ENCODE data around the gene TMCO1. TPM values are rescaled to one million over a fixed set of nuclear protein-coding genes. Genes with fewer than 3 reads are reported as not detected.

The TMCO1 gene
- total RNA-seq, 1 donor from 2014 or later = 95.1 TPM

DNA sequence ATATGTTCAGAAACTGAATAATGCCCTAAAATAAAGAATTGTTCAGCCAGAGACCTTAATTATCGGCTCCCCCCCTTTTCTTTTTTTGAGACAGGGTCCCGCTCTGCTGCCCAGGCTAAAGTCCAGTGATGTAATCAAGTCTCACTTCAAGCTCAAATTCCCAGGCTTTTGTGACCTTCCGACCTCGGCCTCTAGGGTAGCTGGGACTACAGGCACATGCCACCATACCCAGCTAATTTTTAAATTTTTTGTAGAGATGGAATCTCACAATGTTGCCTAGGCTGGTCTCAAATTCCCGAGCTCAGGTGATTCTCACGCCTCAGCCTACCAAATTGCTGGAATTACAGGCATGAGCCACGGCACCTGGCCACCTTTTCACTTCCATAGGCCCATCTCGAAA, 26.5 kb downstream of the TMCO1 start:
- Mint-ChIP-seq H3K4me1 (no peaks in the 10 kb centered on the region), H3K36me3 (ENCODE audit: low read depth) (peaks cover 13% of the 10 kb centered on the region), H3K27ac (ENCODE audit: unreplicated experiment) (no peak overlapping the region), H3K27me3 (ENCODE audit: low read depth) (no peaks in the 10 kb centered on the region), H3K9me3 (no peaks in the 10 kb centered on the region), H3K4me3 (no peak overlapping the region)
- DNase-seq (ENCODE audit: low read depth, low spot score) = no peak
- TF ChIP-seq, protein P1, sequence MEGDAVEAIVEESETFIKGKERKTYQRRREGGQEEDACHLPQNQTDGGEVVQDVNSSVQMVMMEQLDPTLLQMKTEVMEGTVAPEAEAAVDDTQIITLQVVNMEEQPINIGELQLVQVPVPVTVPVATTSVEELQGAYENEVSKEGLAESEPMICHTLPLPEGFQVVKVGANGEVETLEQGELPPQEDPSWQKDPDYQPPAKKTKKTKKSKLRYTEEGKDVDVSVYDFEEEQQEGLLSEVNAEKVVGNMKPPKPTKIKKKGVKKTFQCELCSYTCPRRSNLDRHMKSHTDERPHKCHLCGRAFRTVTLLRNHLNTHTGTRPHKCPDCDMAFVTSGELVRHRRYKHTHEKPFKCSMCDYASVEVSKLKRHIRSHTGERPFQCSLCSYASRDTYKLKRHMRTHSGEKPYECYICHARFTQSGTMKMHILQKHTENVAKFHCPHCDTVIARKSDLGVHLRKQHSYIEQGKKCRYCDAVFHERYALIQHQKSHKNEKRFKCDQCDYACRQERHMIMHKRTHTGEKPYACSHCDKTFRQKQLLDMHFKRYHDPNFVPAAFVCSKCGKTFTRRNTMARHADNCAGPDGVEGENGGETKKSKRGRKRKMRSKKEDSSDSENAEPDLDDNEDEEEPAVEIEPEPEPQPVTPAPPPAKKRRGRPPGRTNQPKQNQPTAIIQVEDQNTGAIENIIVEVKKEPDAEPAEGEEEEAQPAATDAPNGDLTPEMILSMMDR (conservative IDR thresholded peaks at IDR 0.05) = no peak

- Mint-ChIP-seq H3K27ac (ENCODE audit: unreplicated experiment) (no peak overlapping the region), H3K27me3 (ENCODE audit: low read depth) (no peaks in the 10 kb centered on the region), H3K36me3 (ENCODE audit: low read depth) (peaks cover 13% of the 10 kb centered on the region), H3K9me3 (no peaks in the 10 kb centered on the region), H3K4me1 (peaks cover 5% of the 10 kb centered on the region), H3K4me3 (no peak overlapping the region)
- TF ChIP-seq, protein P1 (conservative IDR thresholded peaks at IDR 0.05) = no peak
- DNase-seq (ENCODE audit: low read depth, low spot score) = no peak
These were observed 29.9 kb downstream of the TMCO1 start for GRCh38 chr1:165738794-165739193.

- peaks cover 9% of the 10 kb centered on the region for H3K36me3 Mint-ChIP-seq (ENCODE audit: low read depth)
- no peaks in the 10 kb centered on the region for H3K27me3 Mint-ChIP-seq (ENCODE audit: low read depth)
- H3K4me3 Mint-ChIP-seq = no peak overlapping the region
- DNase-seq (ENCODE audit: low read depth, low spot score) = no peak
- H3K9me3 Mint-ChIP-seq = no peaks in the 10 kb centered on the region
- TF ChIP-seq, protein P1 (conservative IDR thresholded peaks at IDR 0.05) = no peak
- H3K4me1 Mint-ChIP-seq = peaks cover 5% of the 10 kb centered on the region
- H3K27ac Mint-ChIP-seq (ENCODE audit: unreplicated experiment) = no peak overlapping the region
These were observed 31.5 kb downstream of the TMCO1 start for GRCh38 chr1:165737196-165737595.

- Mint-ChIP-seq H3K9me3 (no peaks in the 10 kb centered on the region), H3K27me3 (ENCODE audit: low read depth) (no peaks in the 10 kb centered on the region), H3K4me3 (no peak overlapping the region), H3K4me1 (peaks cover 5% of the 10 kb centered on the region), H3K36me3 (ENCODE audit: low read depth) (peaks cover 2% of the 10 kb centered on the region), H3K27ac (ENCODE audit: unreplicated experiment) (no peak overlapping the region)
- TF ChIP-seq, protein P1 (conservative IDR thresholded peaks at IDR 0.05) = no peak
- DNase-seq (ENCODE audit: low read depth, low spot score) = no peak
These were observed 33.8 kb downstream of the TMCO1 start for GRCh38 chr1:165734906-165735305.

DNA sequence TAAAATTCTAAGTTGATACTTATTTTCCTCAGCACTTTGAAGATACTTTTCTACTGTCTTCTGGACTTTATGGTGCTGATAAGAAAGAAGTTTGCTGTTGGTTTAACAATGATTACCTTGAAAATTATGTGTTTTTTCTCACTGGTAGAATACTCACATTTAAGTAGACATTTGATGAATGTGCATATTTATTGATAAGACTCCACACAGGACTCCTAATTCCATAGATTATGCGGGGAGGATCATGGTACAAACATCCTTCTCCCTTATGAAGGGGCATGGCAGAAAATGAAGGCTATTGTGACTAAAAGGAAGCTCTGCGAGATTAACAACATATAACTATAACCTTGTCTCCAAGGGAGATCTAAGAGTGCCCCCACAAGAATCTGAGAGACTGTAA, 41.8 kb downstream of the TMCO1 start:
- Mint-ChIP-seq H3K36me3 (ENCODE audit: low read depth) (peaks cover 7% of the 10 kb centered on the region), H3K27ac (ENCODE audit: unreplicated experiment) (no peak overlapping the region), H3K4me3 (no peak overlapping the region), H3K9me3 (no peaks in the 10 kb centered on the region), H3K4me1 (no peaks in the 10 kb centered on the region), H3K27me3 (ENCODE audit: low read depth) (no peaks in the 10 kb centered on the region)
- TF ChIP-seq, protein P1 (conservative IDR thresholded peaks at IDR 0.05) = no peak
- no peak for DNase-seq (ENCODE audit: low read depth, low spot score)

DNA sequence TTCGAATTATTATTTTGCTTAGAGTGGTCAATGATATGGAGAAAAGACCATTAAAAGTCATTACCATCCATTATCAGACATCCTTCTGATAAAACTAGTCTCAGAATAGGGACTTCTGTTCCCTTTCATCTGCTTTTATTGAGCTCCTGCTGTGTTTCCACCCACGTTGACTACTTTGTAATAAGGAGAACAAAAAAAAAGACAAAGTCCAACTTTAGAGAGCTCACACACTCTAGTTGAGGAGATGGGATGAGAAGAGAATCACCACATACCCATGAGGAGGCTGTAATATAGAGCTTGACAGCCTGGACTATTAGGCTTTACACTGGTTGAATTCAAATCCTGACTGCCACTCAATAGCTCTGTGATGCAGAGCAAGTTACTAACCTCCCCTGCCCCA, 42.5 kb downstream of the TMCO1 start:
- H3K4me3 Mint-ChIP-seq = no peak overlapping the region
- H3K9me3 Mint-ChIP-seq = no peaks in the 10 kb centered on the region
- TF ChIP-seq, protein P1 (conservative IDR thresholded peaks at IDR 0.05) = no peak
- no peaks in the 10 kb centered on the region for H3K4me1 Mint-ChIP-seq
- peaks cover 7% of the 10 kb centered on the region for H3K36me3 Mint-ChIP-seq (ENCODE audit: low read depth)
- no peaks in the 10 kb centered on the region for H3K27me3 Mint-ChIP-seq (ENCODE audit: low read depth)
- no peak for DNase-seq (ENCODE audit: low read depth, low spot score)
- H3K27ac Mint-ChIP-seq (ENCODE audit: unreplicated experiment) = no peak overlapping the region

Data from neural crest cell (in vitro differentiated cells).